Thymus (tissue), 11 donors: ENCODE data around the gene SRGAP2C. TPM values are rescaled to one million over a fixed set of nuclear protein-coding genes. Genes with fewer than 3 reads are reported as not detected.
"Not testable (repeated sequence)": the region's sequence is repeated elsewhere in the genome, so short reads cannot be mapped to it uniquely, and the experiment has no call there.

ENCODE experiments used
- DNase-seq, 9 donors: peaks; one replicate each; pipeline ENCODE4 v3.0.0-alpha.2; 2013; ENCODE audit warnings: low spot score in 9 of 9, low read depth in 6 of 9, missing footprints in 1 of 9
- H3K27ac ChIP-seq, 2 donors: one replicate each; pipeline ENCODE4 v1.5.1; 2013; ENCODE audit warnings: control low read depth in 1 of 2, low read depth in 1 of 2, low read length in 1 of 2, mild to moderate bottlenecking in 1 of 2, moderate library complexity in 1 of 2
- H3K27me3 ChIP-seq, 2 donors: one replicate each; pipeline ENCODE4 v1.5.1; 2013; ENCODE audit warnings: low read length in 1 of 2; ENCODE audit not compliant: control insufficient read depth in 2 of 2, insufficient read depth in 1 of 2
- H3K36me3 ChIP-seq, 2 donors: one replicate each; pipeline ENCODE4 v1.5.1; 2013; ENCODE audit warnings: low read length in 1 of 2, mild to moderate bottlenecking in 1 of 2, moderate library complexity in 1 of 2; ENCODE audit not compliant: control insufficient read depth in 2 of 2, insufficient read depth in 2 of 2
- H3K4me1 ChIP-seq, 2 donors: one replicate each; pipeline ENCODE4 v1.5.1; 2013; ENCODE audit warnings: low read length in 2 of 2; ENCODE audit not compliant: control insufficient read depth in 2 of 2, insufficient read depth in 2 of 2
- H3K4me3 ChIP-seq, 2 donors: one replicate each; pipeline ENCODE4 v1.5.1; 2013; ENCODE audit warnings: low read length in 2 of 2, control low read depth in 1 of 2, mild to moderate bottlenecking in 1 of 2
- H3K9me3 ChIP-seq, 2 donors: one replicate each; pipeline ENCODE4 v1.5.1; 2013; ENCODE audit warnings: low read length in 1 of 2, mild to moderate bottlenecking in 1 of 2; ENCODE audit not compliant: control insufficient read depth in 2 of 2, insufficient read depth in 1 of 2
- WGBS: extraction: QIAGEN DNeasy Blood & Tissue Kit; methylation state at CpG from one replicate; pipeline ENCODE4 v1.1.7; 2013; 5-methylcytosine and 5-hydroxymethylcytosine counted together
- polyA plus RNA-seq: library from polyadenylated mRNA; stranded (reverse); fragments of 200-250 nt; gene quantifications from one replicate; pipeline ENCODE4 v1.2.3, GENCODE V29; 2013
- total RNA-seq: library from RNA; stranded (reverse); fragments of 120-200 nt; gene quantifications from one replicate; pipeline ENCODE4 v1.2.4, GENCODE V29; 2013
- donor health status: healthy.

Gene SRGAP2C
- total and polyA plus RNA-seq, 2 donors, result 3.4 to 6.2 TPM

DNA sequence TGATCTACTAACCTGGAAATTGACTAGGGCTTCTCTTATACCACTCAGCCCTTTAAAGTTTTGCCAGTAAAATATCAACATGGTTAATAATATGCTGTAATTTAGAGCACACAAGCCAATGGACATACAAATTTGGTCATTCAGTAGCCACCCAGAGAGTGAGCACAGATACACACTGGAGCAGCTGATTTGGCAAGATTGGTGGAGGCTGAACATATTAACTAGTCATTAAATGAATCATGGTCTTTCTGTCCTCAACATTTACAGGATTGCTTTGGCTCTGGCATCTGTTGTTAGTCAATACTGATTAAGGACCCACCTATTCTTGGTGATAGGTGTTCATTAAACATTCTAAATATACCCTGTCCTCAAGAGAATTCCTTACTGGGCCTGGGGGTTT is 130.7 kb downstream of the SRGAP2C start:
- not testable (repeated sequence) for H3K27me3 ChIP-seq, H3K4me1 ChIP-seq, DNase-seq

DNA sequence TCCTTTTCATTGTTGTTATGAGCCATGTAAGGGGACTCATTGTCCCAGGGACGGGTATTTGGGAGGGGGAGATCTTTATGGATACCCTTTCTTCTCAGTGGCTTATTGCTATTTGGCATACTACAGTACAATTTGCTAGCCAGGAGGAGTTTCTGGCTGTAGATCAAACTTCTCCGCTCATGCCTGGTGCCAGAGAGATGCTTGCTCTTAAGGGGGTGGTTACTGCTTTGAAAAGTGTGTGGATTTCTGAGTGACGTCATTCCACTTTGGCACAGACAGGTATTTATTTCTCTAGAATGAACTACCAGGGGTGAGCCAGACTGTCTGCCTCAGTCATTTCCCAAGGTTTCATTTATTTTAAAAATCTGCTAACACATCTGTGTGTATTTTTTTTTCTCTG is 131.3 kb downstream of the SRGAP2C start:
- H3K4me3 ChIP-seq, DNase-seq, H3K4me1 ChIP-seq, H3K27ac ChIP-seq, H3K9me3 ChIP-seq, H3K27me3 ChIP-seq, H3K36me3 ChIP-seq: not testable (repeated sequence)
- WGBS, result 91% methylated on average over 3 of the region's 3 CpGs

More for the DNA sequence above, 130.7 kb downstream of the SRGAP2C start:
- H3K4me3 ChIP-seq, H3K27ac ChIP-seq, H3K9me3 ChIP-seq, H3K36me3 ChIP-seq: not testable (repeated sequence)

DNA sequence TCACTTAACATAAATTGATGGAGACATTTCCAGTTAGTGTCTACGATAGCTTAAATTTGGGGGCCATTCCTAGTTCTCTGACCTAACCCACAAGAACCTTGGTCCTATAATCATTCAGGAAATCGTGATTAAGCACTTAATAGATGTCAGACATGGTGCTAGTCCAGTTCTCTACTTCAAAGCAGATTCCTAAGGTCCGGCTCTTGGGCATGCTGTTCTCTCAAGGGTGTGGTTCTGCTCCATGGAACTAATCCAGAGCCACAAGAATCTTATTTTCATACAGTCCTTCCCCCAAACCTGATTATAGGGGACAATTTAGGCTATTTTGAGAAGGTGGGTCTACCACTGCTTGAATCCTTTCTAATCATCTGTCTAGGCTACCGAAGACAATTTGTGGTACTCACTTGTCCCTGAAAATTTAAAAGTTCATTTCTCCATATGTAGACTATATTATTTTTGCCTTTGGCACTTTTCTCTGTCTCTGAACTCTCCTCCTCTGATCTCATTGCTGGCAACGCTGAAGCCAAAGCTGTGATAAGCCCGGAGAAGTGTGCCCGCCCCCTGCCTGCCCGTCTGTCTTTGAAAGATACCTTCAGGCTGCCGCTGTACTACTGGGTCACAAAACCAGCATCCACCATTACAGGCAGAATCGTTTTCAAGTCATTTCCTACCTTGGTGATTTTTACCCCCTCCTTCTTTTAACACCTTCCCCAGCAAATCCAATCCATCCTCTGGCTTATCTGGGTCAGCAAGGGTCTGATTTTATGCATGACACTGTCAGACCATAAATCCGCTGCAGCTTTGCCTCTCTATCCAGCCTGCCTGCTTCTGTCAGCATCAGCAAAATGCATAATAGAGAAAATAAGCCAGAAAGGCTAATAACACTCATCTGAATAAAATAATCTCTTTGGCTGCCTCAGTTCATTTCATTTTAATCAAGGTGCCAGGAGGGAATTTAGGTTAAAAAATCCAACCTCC is 133.0 kb downstream of the SRGAP2C start:
- H3K4me3 ChIP-seq, H3K27me3 ChIP-seq, DNase-seq, H3K36me3 ChIP-seq, H3K4me1 ChIP-seq, H3K27ac ChIP-seq, H3K9me3 ChIP-seq: not testable (repeated sequence)
- 95% methylated on average over 5 of the region's 11 CpGs for WGBS

DNA sequence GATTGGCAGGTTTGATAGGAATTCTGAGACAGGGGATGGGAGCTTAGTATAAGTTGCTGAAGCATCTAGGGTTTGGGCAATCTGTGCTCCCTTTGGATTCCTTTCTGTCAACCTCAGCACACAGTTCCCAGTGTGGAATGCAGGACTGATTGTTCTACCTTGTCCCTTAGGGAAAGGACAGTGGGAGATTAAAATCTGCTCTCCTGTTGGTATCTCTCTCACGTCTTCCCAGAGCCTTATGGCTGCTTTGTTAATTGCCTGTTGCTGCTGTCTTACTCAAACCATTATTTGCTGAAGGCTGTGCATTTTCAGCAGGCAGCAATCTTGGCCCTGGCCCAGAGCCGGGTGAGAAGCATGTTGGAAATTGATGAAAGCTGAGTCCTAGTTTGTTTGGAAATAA is 133.9 kb downstream of the SRGAP2C start:
- not testable (repeated sequence) for H3K36me3 ChIP-seq, DNase-seq, H3K9me3 ChIP-seq, H3K27ac ChIP-seq, H3K4me1 ChIP-seq, H3K4me3 ChIP-seq, H3K27me3 ChIP-seq
- 96% methylated on average over 1 of the region's 2 CpGs for WGBS

DNA sequence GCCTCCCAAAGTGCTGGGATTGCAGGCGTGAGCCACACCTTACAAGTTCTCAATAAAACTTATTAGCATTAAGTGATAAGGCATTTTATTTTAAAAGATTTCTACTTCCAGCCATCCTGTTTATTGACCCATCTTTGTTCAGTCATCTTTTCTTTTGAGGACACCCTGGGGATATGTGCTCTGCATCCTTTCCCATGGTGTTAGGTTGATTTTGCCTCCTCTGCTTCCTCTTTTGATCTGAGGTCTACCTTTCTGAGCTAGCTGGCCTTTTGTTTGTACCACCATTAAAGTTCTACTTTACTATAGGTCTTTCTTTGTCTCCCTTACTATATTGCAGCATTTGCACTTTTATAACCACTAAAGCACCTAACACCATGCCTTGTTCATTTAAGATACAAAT is 136.9 kb downstream of the SRGAP2C start:
- not testable (repeated sequence) for H3K27ac ChIP-seq, DNase-seq, H3K27me3 ChIP-seq, H3K9me3 ChIP-seq, H3K4me1 ChIP-seq, H3K4me3 ChIP-seq, H3K36me3 ChIP-seq
- WGBS, result no CpG with 5 or more reads among the region's 1 CpG

- DNase-seq, H3K27ac ChIP-seq, H3K4me3 ChIP-seq, H3K36me3 ChIP-seq, H3K4me1 ChIP-seq, H3K9me3 ChIP-seq, H3K27me3 ChIP-seq: not testable (repeated sequence)
These were observed 140.0 kb downstream of the SRGAP2C start for GRCh38 chr1:121324726-121325125.

GRCh38 chr1:121332141-121332540 is 147.4 kb downstream of the SRGAP2C start:
- not testable (repeated sequence) for H3K4me3 ChIP-seq, H3K9me3 ChIP-seq, H3K36me3 ChIP-seq, H3K27me3 ChIP-seq, DNase-seq, H3K27ac ChIP-seq, H3K4me1 ChIP-seq

GRCh38 chr1:121332599-121333562 is 148.1 kb downstream of the SRGAP2C start:
- DNase-seq, H3K4me3 ChIP-seq: not testable (repeated sequence)

DNA sequence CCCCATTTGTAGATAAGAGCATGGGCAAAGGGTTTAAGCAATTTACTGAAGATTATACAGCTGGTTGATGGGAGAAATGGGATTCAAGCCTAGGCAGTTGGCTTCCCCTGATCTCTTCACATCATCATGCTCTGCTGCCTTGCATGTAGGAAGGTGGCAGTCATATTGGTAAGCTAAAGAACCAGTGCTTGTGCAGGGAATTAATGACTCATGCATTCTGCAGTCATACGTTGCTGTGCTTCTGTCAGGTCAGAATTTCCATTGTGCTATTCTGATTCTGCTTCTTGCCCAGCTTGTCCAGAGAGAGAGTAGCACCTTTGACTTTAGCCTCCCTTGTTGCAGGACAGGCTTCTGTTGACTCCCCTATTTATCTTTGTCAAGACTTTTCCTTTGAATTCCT is 153.2 kb downstream of the SRGAP2C start:
- not testable (repeated sequence) for DNase-seq, H3K36me3 ChIP-seq, H3K27ac ChIP-seq, H3K9me3 ChIP-seq, H3K4me1 ChIP-seq, H3K27me3 ChIP-seq, H3K4me3 ChIP-seq
- no CpG with 5 or more reads among the region's 1 CpG for WGBS

More at GRCh38 chr1:121332599-121333562, 148.1 kb downstream of the SRGAP2C start:
- H3K27me3 ChIP-seq, H3K36me3 ChIP-seq, H3K4me1 ChIP-seq, H3K9me3 ChIP-seq, H3K27ac ChIP-seq: not testable (repeated sequence)
- no CpG with 5 or more reads among the region's 8 CpGs for WGBS
